Measurements from ENCODE around the gene SLC27A1.

Gene SLC27A1

DNA sequence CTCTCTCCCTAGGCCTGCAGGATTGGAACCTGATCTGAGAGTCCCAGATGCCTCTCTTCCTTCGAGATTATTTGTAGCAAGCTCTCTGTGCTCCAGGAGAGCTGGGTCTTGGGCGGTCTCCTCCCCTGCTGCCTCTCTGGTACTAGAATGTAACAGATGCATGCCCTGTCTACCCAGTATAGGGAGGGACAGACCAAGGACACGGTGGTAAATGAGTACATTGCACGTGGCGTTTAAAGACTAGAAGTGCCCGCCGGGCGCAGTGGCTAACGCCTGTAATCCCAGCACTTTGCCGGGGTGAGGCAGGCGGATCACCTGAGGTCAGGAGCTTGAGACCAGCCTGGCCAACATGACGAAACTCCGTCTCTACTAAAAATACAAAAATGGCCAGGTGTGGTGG is 11.7 kb downstream of the SLC27A1 start (continued):
- TF ChIP-seq, protein P1, sequence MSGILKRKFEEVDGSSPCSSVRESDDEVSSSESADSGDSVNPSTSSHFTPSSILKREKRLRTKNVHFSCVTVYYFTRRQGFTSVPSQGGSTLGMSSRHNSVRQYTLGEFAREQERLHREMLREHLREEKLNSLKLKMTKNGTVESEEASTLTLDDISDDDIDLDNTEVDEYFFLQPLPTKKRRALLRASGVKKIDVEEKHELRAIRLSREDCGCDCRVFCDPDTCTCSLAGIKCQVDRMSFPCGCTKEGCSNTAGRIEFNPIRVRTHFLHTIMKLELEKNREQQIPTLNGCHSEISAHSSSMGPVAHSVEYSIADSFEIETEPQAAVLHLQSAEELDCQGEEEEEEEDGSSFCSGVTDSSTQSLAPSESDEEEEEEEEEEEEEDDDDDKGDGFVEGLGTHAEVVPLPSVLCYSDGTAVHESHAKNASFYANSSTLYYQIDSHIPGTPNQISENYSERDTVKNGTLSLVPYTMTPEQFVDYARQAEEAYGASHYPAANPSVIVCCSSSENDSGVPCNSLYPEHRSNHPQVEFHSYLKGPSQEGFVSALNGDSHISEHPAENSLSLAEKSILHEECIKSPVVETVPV (CRISPR knock-in tag; IDR thresholded peaks at IDR 0.05): no peak
- no peak for TF ChIP-seq ZNF70 (CRISPR knock-in tag; IDR thresholded peaks at IDR 0.05)

DNA sequence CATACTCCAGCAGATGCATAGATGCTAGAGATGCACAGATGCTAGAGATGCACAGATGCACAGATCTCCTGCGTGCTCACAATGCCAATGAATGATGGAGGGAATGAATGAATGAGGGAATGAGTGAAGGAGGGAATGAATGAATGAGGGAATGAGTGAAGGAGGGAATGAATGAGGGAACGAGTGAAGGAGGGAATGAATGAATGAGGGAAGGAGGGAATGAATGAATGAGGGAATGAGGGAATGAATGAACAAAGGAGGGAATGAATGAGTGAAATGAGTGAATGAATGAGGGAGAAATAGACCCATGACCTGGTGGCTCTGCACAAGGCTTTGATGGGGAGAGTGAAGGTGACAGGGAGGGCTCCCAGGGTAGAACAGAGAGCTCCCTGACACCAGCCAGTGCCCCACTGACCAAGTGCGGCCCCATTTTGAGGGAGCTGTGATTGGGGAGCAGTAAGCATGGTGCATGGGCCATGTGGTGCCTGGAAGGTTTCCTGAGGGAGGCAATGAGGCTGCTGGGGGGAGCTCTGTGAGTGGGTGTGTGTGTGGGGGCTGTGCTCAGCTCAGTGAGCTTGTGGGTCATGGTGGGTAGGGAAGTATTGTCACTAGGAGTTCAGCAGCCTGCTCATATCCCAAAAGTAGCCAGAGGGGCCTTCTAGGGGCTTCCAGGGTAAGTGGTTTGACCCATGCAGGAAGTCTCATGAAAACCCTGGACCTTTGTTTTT is 12.7 kb downstream of the SLC27A1 start:
- TF ChIP-seq, protein P2, sequence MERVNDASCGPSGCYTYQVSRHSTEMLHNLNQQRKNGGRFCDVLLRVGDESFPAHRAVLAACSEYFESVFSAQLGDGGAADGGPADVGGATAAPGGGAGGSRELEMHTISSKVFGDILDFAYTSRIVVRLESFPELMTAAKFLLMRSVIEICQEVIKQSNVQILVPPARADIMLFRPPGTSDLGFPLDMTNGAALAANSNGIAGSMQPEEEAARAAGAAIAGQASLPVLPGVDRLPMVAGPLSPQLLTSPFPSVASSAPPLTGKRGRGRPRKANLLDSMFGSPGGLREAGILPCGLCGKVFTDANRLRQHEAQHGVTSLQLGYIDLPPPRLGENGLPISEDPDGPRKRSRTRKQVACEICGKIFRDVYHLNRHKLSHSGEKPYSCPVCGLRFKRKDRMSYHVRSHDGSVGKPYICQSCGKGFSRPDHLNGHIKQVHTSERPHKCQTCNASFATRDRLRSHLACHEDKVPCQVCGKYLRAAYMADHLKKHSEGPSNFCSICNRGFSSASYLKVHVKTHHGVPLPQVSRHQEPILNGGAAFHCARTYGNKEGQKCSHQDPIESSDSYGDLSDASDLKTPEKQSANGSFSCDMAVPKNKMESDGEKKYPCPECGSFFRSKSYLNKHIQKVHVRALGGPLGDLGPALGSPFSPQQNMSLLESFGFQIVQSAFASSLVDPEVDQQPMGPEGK (CRISPR knock-in tag; IDR thresholded peaks at IDR 0.05; ENCODE audit: borderline replicate concordance): no peak
- TF ChIP-seq ARNTL (CRISPR knock-in tag; IDR thresholded peaks at IDR 0.05; ENCODE audit: borderline replicate concordance, low read depth) (no peak), ZNF8 (CRISPR knock-in tag; IDR thresholded peaks at IDR 0.05) (no peak), RARB (CRISPR knock-in tag; IDR thresholded peaks at IDR 0.05) (no peak), ZC3H10 (CRISPR knock-in tag; IDR thresholded peaks at IDR 0.05) (no peak), TCF4 (CRISPR knock-in tag; IDR thresholded peaks at IDR 0.05; ENCODE audit: borderline replicate concordance) (no peak), ESRRG (CRISPR knock-in tag; IDR thresholded peaks at IDR 0.05) (no peak), GLIS3 (CRISPR knock-in tag; IDR thresholded peaks at IDR 0.05) (no peak), CSDC2 (CRISPR knock-in tag; IDR thresholded peaks at IDR 0.05) (no peak)
- TF ChIP-seq, protein P3, sequence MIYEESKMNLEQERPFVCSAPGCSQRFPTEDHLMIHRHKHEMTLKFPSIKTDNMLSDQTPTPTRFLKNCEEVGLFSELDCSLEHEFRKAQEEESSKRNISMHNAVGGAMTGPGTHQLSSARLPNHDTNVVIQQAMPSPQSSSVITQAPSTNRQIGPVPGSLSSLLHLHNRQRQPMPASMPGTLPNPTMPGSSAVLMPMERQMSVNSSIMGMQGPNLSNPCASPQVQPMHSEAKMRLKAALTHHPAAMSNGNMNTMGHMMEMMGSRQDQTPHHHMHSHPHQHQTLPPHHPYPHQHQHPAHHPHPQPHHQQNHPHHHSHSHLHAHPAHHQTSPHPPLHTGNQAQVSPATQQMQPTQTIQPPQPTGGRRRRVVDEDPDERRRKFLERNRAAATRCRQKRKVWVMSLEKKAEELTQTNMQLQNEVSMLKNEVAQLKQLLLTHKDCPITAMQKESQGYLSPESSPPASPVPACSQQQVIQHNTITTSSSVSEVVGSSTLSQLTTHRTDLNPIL (CRISPR knock-in tag; IDR thresholded peaks at IDR 0.05; ENCODE audit: low read depth): no peak
- ATAC-seq: no peak

DNA sequence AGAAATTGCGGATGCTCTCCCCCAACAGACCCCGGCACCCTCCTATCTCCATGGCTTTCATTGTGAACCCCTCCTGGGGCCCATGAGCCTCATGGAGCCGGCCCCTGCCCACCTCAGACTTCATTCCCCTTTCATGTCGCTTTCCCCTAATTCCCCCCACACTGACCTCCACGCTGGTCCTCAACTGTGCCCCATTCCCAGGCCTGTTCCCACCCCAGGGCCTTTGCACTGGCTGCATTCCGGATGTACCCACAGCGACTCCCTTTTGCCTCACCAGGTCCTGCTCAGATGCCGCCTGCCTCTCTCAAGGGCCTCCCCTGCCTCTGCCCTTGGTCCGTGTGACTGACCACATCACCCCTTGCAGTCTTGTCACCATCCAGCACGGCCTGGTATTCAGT is 13.3 kb downstream of the SLC27A1 start:
- TF ChIP-seq CSDC2 (CRISPR knock-in tag; IDR thresholded peaks at IDR 0.05) (no peak), ZC3H10 (CRISPR knock-in tag; IDR thresholded peaks at IDR 0.05) (no peak), ZFP3 (CRISPR knock-in tag; IDR thresholded peaks at IDR 0.05) (no peak), ARNTL (CRISPR knock-in tag; IDR thresholded peaks at IDR 0.05; ENCODE audit: borderline replicate concordance, low read depth) (no peak), ZNF565 (CRISPR knock-in tag; conservative IDR thresholded peaks at IDR 0.05; ENCODE audit: low read depth) (no peak), TCF4 (CRISPR knock-in tag; IDR thresholded peaks at IDR 0.05; ENCODE audit: borderline replicate concordance) (no peak)
- TF ChIP-seq, protein P2 (CRISPR knock-in tag; IDR thresholded peaks at IDR 0.05; ENCODE audit: borderline replicate concordance): no peak
- TF ChIP-seq, protein P3 (CRISPR knock-in tag; IDR thresholded peaks at IDR 0.05; ENCODE audit: low read depth): no peak
- TF ChIP-seq, protein P1 (CRISPR knock-in tag; IDR thresholded peaks at IDR 0.05): no peak
- TF ChIP-seq, protein P4, sequence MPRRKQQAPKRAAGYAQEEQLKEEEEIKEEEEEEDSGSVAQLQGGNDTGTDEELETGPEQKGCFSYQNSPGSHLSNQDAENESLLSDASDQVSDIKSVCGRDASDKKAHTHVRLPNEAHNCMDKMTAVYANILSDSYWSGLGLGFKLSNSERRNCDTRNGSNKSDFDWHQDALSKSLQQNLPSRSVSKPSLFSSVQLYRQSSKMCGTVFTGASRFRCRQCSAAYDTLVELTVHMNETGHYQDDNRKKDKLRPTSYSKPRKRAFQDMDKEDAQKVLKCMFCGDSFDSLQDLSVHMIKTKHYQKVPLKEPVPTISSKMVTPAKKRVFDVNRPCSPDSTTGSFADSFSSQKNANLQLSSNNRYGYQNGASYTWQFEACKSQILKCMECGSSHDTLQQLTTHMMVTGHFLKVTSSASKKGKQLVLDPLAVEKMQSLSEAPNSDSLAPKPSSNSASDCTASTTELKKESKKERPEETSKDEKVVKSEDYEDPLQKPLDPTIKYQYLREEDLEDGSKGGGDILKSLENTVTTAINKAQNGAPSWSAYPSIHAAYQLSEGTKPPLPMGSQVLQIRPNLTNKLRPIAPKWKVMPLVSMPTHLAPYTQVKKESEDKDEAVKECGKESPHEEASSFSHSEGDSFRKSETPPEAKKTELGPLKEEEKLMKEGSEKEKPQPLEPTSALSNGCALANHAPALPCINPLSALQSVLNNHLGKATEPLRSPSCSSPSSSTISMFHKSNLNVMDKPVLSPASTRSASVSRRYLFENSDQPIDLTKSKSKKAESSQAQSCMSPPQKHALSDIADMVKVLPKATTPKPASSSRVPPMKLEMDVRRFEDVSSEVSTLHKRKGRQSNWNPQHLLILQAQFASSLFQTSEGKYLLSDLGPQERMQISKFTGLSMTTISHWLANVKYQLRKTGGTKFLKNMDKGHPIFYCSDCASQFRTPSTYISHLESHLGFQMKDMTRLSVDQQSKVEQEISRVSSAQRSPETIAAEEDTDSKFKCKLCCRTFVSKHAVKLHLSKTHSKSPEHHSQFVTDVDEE (CRISPR knock-in tag; IDR thresholded peaks at IDR 0.05): no peak
- ATAC-seq: no peak
